Stimulated activated CD4-positive, alpha-beta T cell treated with anti-CD3 and anti-CD28 coated beads, Interleukin-12 subunit alpha, Interleukin-12 subunit beta, amount 100 ng/mL, for 48 hours (primary cell): ENCODE data around the gene MUC2.

Source experiments
- DNase-seq, 3 donors: peaks; one replicate each; pipeline ENCODE4 v3.0.0-alpha.2; 2020; ENCODE audit warnings: low read depth in 2 of 3, low spot score in 1 of 3

MUC2 gene

DNA sequence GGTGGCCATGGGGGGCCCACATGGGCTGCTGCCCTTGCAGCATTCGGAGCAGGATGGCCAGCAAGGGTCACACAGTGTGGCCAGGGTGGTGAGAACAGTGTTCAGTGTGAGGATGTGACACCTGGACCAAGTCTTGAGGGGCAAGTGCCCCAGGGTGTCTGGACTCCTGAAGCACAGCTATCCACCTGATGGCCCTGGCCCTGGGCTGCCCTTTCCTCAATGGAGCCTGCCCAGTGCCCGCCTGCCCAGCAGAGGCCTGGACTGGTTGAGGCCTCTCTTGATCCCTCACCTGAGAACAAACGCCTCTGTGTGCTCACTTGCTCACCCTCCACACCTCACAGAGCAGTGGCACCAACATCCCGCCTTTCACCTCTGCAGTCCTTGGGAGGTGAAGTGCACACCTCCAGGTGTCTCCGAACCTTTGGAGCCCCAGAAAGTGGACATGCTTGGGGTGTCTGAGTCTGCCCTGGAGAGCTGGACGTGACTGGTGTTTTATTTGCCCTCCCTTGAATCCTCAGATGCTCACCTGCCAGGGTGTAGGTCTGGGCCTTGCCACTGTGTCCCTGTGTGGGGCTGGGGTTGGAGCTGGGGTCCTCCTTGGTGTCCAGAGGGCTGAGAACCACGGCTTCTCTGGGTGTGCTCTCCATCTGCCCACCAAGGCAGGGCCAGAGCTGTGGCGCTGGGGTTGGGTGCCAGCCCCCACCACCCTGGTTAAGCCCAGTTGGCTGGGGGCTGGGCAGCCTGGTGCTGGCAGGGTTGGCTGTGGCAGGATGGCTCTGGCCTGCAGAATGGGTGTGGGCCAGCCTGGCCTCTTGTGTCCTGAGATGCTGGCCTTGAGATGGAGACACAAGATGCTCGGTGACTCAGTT, 3.8 kb upstream of the MUC2 start:
- DNase-seq: no peak

DNA sequence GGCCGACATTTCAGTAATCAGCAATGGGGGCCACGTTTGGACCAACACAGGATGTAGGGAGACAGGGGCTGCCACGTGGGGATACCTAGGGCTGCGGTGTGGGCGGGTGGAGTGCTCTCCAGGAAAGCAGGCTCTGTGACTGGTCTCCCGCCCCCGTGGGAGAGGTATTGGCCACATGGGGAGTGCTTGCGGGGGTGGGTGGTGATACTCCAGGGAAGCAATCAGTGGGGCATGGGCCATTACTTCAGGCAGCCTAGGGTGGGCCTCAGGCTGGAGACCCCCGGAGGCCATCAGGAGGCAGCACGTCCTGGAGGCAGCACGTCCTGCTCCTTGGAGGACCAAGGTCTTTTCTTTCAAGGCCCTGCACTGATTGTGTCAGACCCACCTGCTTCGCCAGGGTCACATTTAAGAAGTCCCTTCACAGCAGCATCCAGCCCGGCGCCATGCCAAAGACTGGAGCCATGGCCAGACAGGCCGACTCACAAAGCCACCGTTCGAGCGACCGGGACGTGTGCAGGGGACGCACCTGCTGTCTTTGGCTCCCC, 3.0 kb upstream of the MUC2 start:
- DNase-seq: no peak

DNA sequence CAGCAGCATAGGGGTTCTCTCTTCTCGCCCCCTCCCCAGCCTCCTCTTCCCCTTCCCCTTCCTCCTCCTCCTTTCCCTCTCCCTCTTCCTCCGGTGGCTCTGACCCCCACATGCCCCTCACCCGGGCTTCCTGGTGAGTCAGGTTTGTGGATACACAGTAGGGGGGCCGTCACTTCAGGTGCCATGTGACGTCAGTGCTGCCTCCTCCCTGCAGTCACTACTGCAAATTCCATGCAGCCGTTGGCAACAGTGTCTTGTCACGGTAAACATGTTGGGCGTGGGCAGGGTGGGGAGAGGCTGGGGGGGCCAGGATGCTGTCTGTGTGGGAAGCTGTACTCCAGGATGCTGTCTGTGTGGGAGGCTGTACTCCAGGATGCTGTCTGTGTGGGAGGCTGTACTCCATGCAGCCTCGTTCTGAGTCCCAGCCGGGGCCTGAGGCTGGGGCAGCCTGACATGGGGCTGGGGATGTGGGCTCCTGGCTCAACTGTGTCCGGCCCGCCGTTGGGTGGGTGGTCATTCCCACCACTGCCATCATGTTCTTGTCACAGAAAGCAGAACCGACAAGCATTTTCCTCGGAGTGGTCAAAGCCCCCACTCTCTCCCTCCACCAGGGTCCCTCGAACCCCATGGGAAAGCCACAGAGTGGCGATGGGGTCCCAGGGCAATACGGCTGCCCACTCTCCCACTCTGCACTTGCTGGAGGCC, 2.4 kb upstream of the MUC2 start:
- no peak for DNase-seq

DNA sequence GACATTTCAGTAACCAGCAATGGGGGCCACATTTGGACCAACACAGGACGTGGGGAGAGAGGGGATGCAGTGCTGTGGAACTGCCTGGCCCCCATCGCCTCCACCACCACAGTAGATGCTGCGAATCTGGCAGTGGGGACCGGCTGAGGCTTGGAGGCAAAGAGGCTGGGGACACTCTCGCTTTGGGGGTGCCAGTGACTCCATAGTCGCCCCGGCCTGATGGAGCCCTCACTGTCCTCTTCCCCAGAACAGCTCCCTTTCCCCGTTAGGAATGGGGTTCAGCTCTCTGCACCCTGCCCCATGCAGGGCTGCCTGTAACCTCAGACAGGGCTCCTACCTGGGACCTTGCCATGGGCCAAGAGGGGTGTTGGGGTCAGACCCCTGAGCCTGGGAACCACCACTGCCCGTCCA, 1.8 kb upstream of the MUC2 start:
- DNase-seq: no peak

DNA sequence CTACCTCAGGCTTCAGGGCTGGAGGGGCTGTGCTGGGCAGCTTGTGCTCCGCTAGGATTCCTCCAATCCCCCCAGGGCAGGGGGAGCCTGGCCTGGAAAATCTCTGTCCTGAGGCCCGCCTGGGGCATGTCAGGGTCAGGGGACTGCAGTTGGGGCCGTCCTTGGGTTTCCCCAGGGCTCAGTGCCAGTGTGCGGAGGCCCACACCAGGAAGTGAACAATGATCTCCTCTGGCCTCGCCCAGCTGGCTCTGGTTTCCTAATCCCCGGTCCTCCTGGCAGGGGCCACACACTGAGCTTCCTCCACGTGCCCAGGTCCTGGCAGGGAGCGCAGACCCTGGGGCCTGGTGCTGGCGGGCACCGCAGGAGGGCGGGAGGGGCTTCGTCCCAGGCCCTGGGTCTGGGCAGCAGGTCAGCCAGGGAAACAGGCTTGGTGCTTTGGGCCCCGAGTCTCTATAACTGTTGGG, 1.4 kb upstream of the MUC2 start:
- no peak for DNase-seq

DNA sequence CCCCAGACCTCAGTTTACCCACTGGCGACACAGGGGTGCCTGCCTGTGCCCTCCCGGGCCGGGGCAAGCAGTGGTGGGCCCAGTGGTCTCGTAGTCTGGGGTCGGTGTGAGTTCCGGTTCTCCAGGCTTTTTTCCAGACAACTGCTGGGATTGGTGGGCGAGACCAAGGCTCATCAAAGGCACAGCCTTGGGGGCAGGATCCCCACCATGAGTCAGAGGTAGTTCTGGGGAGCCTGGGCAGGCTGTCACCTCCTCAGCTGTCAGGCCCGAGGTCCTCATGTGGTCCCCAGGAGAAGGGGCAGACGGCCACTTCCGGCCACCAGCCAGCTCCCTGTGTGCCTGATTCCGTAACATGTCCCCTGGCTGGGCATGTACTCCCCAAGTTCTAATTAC, 827 bp upstream of the MUC2 start:
- DNase-seq: no peak

DNA sequence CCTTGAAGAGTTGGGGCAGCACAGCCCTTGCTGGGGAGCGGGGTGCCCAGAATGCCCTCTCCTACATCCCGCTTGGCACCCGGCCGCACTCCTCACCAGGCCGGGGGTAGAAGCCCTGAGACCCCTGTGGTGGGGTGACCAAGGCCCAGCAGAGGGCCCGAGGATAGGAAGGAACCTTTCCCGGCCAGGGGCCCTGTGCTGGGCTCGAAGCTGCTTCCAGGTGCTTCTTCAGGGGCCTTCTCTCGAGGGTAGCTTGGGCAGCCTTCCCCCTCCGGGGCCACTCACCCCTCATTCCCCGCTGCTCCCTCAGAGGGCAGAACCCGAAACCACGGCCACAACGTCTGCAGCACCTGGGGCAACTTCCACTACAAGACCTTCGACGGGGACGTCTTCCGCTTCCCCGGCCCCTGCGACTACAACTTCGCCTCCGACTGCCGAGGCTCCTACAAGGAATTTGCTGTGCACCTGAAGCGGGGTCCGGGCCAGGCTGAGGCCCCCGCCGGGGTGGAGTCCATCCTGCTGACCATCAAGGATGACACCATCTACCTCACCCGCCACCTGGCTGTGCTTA, 752 bp downstream of the MUC2 start:
- DNase-seq: no peak

DNA sequence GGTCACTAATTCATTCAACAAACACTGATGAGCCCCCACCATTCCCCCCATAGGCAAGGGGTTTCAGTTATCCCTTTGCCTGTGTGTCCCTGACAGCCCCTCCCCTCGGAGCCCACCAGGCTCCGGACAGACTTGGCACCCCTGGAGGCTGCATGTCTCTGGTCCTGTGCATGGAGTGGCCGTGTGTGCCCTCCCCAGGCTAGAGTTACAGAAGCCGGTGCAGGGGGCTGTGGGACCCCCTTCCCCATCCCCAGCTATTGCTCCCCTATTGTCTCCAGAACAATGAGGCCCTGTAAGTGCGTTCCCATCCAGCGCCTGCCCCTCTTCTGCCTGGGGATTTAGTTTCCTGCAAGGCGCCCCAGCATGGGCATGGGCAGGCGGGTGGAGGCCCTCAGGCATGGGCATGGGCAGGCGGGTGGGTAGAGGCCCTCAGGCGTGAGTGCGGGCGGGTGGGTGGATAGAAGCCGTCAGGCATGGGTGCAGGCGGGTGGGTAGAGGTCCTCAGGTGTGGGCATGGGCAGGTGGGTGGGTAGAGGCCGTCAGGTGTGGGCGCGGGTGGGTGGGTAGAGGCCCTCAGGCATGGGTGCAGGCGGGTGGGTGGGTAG, 1.5 kb downstream of the MUC2 start:
- DNase-seq: no peak

DNA sequence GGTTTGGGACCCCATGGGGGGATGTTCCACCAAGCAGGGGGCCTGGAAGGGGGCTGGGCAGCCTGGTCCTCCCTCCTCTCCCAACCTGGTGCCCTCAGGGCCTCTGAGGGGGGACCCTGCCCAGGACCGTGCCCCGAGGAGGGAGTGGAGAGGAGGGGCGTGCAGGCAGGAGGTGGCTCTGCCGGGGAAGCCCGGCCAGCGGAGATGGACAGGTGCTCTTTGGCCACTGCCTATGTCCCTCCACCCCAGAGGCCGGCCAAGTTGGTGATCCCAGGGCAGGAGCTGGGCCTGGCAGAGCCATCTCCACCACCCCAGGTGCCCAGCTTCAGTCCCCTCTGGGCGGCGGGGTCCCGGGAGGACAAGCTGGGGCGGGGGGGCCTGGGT, 2.4 kb downstream of the MUC2 start:
- no peak for DNase-seq

DNA sequence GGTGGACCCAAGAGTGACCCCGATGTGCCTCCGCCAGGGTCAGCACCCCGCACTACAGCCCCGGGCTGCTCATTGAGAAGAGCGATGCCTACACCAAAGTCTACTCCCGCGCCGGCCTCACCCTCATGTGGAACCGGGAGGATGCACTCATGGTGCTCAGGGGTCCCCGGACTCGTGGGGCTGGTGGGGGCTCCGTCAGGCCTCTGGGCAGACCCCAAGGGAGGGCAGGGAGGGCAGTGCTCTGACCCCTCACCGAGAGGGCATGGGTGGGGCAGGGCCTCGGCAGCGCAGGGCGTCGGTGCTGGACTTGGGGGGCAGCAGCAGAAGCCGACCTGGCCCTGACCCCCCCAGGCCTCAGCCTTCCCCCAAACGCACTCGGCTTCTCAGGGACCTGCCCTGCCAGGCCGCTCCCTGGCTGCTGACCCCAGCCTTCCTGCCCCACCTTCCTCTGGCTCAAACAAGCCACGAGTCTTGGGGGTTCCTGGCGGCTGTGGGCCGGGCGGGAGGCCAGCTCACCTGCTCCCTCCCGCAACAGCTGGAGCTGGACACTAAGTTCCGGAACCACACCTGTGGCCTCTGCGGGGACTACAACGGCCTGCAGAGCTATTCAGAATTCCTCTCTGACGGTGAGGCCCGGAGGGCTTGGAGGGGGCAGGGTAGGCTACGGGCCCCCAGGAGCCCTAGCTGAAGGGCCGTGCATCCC, 2.9 kb downstream of the MUC2 start:
- no peak for DNase-seq

DNA sequence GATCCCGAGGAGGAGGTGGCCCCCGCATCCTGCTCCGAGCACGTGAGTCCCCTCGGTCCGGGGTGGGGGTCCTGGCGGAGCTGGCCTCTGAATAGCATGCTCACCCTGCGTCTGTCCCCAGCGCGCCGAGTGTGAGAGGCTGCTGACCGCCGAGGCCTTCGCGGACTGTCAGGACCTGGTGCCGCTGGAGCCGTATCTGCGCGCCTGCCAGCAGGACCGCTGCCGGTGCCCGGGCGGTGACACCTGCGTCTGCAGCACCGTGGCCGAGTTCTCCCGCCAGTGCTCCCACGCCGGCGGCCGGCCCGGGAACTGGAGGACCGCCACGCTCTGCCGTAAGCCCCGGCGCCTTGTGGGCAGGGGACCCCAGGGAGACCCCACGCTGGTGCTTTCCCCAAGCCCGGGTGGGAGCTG, 3.5 kb downstream of the MUC2 start:
- no peak for DNase-seq

DNA sequence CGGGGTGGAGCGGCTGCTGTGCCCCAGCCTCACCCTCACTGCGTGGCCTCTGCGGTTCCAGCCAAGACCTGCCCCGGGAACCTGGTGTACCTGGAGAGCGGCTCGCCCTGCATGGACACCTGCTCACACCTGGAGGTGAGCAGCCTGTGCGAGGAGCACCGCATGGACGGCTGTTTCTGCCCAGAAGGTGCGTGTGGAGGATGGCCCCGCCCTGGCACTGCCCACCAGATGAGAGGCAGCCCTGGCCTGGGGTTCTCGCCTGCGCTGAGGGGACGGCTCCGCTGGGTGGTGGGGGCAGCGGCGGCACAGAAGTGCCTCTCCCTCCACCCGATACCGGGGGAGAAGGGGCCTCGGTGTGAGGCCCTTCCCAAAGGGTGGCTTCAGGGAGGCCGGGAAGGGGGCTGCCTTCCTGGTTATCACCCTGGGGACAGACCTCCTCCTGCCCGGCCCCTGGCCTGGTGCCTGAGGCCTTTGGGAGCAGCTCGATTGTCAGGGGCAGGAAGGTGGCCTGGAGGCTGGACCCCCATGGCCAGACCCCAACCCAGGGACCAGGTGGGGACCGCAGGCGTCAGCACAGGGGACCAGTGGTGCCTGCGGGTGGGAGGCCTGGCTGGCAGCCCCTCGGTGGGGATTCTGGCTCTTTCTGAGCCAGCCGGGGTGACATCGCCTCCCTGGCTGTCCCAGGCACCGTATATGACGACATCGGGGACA, 7.1 kb downstream of the MUC2 start:
- DNase-seq: no peak

DNA sequence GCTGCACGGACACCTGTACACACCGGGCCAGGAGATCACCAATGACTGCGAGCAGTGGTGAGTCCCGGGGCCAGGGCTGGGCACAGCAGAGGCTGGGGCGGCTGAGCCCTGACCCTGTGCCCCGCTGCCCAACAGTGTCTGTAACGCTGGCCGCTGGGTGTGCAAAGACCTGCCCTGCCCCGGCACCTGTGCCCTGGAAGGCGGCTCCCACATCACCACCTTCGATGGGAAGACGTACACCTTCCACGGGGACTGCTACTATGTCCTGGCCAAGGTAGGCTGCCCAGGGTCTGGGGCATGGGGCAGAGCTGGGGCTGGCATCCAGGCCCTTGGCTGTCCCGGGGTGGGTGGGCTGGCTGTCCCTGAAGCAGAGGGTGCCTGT, 7.7 kb downstream of the MUC2 start:
- no peak for DNase-seq

DNA sequence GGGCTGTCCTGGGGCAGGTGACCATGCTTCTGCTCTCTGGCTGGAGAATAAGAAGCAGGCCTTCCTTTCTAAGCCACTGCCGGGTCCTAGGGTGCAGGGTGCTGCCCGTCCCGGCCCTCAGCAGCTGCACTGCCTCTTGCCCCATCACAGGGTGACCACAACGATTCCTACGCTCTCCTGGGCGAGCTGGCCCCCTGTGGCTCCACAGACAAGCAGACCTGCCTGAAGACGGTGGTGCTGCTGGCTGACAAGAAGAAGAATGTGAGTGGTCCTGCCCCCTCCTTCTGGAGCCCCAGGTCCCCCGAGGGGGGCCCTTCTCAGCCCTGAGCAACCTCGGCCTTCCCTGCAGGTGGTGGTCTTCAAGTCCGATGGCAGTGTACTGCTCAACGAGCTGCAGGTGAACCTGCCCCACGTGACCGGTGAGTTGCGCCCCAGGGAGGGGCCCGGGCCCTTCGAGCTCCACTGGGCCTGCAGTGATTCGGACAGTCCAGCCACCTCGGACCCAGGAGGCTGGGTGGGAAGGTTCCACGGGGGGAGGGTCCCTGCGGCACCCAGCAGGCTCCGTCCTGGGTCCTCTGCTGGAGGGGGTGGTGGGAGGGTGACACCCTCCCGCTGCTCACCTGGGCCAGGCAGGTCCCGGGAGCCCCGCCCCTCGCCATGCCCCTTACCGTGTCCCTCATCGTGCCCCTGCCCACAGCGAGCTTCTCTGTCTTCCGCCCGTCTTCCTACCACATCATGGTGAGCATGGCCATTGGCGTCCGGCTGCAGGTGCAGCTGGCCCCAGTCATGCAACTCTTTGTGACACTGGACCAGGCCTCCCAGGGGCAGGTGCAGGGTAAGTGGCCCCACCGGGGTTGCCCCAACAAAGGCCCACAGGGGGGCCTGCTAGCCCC, 8.3 kb downstream of the MUC2 start:
- DNase-seq: no peak

DNA sequence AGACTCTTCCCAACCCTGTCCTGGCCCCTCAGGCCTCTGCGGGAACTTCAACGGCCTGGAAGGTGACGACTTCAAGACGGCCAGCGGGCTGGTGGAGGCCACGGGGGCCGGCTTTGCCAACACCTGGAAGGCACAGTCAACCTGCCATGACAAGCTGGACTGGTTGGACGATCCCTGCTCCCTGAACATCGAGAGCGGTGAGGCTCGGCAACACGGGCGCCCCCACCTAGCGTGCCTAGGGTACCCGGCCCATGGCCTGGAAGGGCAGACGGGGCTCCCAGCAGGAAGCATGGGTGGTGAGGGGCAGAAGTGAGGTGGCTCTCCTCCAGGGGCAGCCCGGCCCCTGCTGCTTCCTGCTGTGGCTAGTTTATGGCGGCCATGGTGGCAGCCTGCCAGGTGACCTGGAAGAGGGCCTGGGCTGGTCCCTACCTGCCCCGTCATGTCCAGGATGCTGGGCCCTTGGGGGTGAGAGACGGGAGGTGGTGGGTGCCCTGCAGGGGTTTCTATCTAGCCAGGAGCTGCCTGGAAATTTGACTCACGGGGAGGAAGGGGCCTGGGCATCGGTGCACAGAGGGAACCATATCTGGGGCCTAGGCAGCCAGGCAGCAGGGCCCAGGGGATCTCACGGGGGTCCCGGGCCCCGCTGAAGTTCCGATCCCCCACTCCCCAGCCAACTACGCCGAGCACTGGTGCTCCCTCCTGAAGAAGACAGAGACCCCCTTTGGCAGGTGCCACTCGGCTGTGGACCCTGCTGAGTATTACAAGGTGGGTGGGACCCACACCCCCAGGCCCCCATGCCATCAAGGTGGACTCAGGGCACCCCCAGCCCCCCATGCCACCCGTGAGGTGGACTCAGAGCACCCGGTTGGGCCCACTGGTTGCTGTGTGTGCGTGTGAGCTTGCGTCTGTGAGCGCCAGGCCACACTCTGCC, 9.2 kb downstream of the MUC2 start:
- no peak for DNase-seq

DNA sequence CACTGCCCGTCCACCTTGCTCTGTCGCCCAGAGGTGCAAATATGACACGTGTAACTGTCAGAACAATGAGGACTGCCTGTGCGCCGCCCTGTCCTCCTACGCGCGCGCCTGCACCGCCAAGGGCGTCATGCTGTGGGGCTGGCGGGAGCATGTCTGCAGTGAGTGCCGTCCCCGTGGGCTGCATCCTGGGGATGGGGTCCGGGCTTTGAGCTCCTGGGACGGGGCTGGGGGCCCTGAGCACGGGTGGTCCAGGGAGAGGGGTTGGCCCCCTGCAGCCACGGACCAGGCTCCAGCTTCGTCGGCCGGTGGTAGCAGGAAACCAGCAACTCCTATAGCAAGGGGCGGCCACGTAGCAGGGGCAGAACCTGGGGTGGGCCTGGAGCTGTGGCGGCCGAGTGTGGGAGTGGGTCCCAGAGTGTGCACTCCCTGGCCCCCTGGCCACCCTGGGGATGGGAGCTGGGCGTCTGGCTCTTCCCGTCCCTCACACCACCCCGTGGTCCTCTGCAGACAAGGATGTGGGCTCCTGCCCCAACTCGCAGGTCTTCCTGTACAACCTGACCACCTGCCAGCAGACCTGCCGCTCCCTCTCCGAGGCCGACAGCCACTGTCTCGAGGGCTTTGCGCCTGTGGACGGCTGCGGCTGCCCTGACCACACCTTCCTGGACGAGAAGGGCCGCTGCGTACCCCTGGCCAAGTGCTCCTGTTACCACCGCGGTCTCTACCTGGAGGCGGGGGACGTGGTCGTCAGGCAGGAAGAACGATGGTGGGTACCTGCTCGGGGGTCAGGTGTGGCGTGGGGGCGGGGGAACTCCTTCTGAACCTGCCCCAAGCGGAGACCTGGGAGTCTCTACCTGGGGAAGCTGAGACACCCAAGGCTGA, 10.1 kb downstream of the MUC2 start:
- no peak for DNase-seq

DNA sequence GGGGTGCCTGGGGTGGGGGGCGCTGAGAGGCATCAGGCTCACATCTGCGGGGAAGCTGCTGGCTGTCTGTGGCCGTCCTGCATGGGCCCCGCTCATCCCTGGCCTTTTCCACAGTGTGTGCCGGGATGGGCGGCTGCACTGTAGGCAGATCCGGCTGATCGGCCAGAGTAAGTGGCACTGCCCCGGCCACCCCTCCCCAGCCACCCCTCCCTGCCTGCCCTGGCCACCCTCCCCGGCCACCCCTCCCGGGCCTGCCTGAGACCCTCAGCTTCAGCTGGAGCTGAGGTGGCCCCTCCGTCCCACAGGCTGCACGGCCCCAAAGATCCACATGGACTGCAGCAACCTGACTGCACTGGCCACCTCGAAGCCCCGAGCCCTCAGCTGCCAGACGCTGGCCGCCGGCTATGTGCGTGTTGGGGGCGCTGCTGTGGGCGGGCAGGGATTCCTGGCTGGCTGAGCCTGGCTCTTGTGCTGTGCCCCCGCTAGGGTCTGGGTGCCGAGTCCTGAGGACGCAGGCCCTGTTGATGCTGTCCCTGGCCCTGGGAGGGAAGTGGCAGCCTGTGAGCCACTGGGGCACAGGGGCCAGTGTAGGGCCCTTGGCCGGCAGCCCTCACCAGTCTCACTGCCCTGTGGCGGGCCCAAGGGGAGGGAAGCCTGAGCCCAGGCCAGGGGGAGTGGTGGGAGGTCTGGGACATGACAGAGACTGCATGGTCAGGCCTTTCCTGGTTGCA, 10.9 kb downstream of the MUC2 start:
- DNase-seq: no peak
